GM19328 (cell line): ENCODE measurements around the gene GRM7.

ENCODE experiments used
- ATAC-seq: cut with Tn5 transposase; IDR thresholded peaks from one replicate; pipeline ENCODE4 v1.9.1; 2021; ENCODE audit warnings: mild to moderate bottlenecking, moderate library complexity; ENCODE audit not compliant: unreplicated experiment

The GRM7 gene

DNA sequence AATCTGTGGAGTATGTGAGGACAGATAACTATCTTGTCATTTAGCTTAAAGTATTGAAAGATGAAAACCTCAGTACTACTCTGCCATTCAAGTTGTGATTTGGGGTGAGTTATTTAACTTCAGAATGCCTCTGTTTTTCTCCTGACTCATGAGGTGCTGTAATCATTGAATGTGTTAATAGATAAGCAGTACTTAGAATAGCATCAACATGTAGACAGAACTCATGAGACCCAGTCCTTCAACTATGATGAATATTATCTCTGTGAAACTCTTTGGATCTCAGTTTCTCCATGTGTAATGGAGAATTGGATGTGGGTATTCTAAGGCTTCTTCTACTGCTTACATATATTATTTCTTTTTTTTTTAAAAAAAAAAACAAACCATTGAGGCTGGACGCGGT, 431.4 kb downstream of the GRM7 start:
- no peak for ATAC-seq

DNA sequence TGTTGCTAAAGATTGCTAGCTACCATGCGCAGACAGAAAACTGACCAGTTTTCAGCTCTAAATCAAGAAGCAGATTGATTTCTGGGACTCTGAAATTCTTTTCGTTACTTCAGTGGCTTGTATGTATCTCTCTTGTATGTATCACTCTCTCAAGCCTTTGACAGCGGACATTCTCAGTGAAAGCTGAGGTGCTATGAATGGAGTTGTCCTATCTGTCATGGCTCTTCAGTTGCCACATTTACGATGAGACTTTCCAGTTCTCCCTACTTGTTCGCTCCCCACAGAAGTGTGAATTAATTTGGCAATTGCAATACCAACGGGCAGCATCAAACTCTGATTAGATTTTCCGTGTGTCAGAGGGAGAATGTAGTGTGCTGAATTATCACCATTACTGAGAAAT, 432.4 kb downstream of the GRM7 start:
- ATAC-seq, result no peak

DNA sequence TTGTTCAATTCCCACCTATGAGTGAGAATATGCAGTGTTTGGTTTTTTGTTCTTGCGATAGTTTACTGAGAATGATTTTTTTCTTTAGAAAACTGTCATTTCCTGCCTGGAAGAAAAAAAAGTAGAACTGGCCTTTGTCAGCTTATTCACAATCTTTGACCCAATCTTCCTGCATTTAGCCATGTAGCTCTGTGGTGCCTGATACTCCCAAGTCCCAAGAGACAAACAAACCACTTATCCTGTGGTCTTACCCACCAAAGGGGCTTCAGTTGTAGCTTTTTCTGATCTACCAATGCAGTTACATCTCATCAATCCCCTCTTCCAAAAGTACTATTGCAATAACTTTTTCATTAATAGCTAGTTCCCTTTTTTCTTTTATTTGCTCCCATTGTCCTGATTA, 444.6 kb downstream of the GRM7 start:
- no peak for ATAC-seq

DNA sequence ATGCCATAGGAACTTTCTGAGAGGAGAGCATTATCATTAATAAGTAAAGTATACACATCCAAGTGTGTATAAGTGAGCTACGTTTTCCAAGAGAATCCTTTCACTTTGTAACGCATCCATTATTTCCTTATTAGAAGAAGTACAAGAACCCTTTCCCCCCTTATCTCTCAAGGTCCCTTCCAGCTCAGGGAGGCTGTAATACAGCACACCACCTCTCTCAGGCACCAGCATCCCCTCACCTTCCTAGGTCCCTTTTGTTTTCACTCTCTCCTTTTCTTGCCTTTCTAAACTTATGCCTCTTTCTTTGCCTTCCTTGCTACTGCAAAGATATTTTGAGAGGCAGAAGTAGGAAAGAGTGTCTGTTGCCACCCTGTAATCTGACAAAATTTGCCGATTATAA, 446.0 kb downstream of the GRM7 start:
- ATAC-seq, result no peak

DNA sequence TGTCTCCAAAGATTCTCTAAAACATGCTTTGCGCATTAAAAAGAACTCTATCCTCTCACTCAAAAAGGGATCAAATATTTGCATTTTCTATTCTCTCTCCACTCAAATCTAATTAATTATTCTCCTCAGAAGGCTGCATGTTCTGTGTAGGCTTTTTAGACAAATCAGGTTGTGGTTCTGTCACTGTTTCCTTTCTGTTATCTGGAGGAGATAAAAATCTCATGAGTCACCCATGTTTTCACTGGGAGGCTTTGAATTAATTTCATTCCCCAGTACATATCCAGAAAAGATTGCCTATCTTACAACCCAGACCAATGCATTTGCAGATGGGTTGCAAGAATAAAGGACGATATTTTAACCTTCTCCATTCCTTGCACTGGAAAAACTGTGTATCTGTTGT, 446.5 kb downstream of the GRM7 start:
- no peak for ATAC-seq

DNA sequence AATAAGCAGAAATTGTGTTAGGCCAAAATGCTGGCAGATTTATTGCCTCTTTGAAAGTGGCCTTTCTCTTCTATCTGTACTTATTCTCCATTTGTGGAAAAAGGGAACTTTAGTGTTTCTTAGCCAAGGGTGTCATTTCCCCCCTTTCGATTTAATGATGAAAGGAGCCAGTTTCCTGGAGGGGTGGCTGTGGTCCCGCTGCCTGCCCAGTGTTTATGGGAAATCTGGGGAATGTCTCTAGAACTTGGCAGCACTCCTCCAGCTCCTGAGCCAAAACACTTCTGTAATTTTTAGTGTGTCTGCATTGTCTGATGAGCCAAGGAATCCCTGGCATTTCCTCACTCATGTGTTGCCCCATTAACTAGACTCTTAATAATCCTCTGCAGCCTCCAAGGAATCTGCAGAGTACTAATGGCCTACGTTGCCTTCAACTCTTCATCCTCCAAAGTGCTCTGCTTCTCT, 448.8 kb downstream of the GRM7 start:
- ATAC-seq, result no peak

DNA sequence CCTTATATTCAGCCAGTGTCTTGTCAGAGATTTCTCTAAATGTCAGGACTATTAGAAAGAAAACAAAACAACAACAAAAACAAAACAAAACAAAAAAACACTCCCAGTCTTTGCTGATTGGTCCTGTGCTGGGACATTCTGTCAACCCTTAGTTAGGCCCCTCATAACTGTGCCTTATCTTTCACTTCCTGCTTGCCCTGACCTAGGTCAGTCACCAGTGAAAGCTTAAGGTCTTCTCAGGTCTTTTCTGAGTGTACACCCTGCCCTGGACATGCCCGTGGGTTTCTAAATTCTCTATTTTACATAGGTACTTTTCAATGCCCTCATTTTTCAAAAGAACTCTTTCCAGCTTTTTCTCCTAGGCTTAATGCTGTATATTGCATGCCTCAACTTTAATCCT, 454.1 kb downstream of the GRM7 start:
- no peak for ATAC-seq

DNA sequence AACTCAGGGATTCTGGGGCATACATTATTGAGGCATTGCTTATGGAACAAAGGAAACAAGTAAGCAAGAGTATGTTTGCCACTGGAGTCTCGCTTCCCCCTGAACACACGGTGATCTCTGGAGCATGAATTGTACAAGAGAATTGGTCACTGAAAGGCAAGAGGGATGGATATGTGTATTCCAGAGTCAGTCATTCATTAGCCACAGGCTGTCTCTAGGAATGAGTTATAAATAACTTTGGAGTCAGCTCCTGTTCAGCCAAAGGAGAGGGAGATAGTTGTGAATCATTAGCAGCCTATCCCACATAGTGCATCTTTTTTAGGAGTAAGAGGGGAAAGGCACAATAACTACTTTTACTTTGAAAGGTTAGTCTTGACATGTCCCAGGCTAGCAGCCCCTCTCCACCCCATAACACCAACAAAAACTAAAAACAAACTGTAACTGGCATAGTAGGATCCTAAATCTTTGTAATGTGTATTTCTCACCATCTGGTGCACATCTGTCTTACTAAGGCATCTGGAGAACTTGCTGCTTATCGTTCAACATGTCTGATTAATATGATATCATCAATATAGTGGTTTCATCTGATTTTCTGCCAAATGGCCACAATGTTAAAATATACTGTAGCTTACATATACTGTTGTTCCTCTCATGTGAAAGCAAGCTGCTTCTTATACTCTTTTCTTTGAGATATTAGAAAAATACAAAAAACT, 462.2 kb downstream of the GRM7 start:
- no peak for ATAC-seq

DNA sequence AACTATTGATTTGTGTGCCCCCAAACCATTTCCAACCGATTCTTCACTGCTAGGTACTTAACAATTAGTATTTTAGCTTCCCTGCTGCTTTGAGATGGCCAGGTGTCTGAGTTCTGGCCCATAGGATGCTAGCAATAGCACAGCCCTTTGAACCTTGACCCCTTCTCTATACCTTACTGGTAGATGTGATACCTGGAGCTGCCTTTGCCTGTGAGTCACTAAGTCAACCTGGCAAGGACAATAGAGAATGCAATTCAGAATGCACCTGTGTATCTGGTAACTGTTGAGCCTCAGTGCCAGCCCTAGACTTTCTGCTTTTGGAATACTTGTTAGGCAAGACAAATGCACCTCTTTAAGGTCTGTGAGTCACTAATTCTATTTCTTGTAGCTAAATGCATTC, 467.4 kb downstream of the GRM7 start:
- ATAC-seq, result no peak

DNA sequence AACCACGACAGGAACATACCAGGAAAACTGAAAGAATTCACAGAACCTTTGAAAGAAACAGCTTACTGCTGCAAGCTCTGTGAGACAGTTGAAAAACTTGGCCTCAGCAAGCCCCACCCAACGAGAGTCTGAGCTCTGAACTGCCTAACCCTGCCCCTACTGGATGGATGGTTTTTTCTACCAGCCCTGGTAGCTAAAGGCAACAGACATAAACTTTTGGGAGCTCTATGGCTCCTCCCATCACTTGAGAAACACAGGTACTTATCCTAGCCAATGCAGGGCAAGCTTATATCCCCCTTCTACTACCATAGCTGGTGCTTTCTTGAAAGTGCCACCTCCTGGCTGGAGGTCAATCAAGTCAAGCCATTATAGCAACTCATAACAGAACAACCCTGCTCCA, 471.8 kb downstream of the GRM7 start:
- ATAC-seq, result no peak

DNA sequence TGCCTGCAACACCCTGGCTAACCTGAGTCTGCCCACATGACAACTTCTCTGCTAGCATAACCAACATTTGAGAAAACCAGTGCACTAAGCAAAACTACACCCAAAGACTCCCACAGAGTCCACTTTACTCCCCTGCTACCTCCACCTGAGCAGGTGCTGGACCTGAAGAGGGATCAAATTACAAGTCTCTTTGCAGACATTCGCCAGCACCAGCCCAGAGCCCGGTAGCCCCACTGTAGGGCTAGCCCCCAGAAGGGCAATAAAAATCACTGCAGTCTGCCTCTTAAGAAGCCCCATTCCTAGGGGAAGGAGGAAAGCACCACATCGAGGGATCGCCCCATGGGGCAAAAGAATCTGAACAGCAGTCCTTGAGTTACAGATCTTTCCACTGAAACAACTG, 472.2 kb downstream of the GRM7 start:
- ATAC-seq, result no peak

DNA sequence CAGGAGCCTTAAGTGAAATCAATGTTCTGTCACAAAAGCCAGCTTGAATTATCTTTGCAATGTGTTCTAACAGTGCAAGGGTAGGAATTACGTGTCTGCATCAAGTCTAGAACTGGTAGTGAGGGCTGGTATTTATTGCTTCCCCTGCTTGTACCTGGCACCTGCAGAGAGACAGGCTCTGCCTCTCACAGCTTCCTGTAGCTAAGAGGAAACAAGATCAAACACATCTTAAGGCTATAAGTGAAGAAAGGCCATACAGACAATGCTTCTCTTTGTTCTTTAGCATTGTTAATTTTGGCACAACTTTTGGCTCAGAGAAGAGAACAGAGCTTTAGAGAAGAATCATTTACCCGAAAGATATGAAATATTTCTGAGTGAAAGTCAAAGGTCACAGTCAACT, 479.9 kb downstream of the GRM7 start:
- ATAC-seq, result no peak

DNA sequence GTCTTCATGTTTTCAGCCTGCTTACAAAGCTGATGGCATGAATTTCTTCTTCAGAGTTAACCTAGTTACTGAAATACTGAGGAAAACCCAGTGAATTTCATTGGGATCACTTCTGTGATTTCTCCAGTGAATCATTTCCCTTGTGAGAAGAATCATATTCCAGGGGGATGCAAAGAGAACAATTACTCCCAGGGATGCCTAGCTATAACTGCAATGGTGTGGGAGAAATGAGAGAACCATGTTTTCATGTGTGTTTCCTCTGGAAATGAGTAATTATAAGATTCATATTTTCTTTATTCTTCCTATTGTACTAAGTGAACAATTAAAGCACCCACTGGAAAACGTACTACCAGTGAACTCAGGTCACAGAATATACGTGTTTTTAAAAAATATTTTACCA, 485.4 kb downstream of the GRM7 start:
- ATAC-seq, result no peak

DNA sequence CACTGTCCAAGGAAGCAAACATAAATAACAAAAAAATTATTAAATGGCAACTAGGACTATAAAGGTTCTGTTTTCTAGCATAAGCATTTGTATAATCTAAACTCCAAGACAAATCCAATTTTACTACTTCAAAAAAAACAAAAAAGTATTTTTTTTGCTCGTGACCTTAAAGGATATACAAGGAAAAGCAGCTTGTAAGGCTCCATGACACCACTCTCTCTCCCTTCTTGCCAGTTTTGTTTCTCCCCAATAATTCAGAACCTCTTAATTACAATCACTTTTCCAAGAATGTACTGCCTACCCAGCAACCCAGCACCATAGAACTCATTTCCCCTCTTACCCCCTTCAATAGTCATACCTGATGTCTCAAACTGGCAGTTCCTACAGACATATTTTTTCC, 496.2 kb downstream of the GRM7 start:
- ATAC-seq, result no peak

DNA sequence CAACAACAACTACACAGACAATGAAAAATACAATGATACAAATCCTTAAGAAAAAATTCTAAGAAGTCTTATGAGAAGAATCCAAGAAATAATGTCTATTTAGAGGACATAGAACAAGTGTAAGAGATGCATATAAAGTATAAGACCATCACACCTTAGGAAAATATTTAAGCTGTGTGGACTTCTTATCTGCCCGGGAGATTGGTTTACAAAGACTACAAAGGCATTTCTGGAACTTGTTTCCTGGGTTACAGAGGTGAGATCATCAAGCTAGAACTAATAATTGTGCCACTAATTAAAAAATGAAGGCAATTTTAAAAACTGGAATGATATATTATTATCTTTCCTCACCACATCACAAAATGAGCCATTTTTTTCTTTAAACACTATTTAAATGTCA, 507.1 kb downstream of the GRM7 start:
- ATAC-seq, result no peak

DNA sequence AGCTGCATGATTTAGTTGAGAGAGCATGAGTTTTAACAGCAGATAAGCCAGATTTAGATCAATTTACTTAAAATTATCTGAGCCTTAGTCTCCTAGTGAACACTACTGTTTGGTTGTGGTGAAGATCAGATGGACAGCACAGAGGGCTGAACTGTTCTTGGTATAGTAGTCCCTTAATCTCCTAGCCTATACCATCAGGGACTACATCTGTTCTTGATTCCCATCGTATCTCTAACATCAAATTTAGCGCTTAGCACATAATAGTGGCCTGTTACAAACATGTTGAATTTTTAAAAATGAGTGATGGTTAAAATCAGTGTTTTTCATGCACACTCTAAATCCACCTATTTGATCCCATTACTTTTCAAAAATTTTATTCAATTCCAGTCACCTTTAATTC, 507.7 kb downstream of the GRM7 start:
- ATAC-seq, result no peak

DNA sequence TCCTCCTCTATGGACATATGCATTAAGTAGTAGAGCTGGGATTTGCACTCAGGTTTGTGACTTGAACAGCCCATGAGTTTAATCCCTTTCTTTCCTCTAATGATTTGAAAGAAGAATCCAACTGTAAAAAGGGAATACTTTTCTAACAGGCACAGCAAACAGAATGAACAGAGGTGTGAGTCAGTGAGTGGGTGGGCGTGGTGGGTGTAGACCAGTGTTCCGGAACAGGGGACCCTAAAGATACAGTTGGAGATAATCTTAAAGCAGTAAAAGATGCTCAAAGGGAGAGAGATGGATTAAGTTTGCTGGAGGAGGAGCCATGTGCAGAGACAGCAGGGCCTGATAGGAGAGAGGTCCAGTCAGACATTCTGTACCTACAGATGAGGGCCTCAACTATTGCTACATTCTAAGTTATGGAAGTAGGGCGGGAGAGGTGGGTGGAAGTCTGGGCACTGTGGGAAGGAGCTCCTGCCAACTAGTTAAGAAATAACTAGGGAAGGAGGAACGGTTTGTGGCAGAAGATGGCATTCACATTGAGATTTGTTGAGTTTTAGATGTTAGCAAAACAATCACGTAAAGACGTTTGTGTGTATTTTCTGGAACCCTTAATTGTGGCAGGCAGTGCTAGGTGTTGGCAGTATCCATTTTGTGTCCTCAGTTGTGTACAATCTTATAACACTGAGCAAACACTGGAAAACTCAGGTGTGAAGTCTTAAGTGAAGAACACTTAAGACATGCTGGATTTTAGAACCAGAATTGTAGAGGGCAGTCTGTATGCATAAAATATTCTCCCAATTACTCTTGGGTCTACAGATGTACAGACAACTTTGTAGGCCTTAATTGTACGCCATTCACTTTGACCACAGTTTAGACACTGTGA, 511.0 kb downstream of the GRM7 start:
- ATAC-seq, result no peak

DNA sequence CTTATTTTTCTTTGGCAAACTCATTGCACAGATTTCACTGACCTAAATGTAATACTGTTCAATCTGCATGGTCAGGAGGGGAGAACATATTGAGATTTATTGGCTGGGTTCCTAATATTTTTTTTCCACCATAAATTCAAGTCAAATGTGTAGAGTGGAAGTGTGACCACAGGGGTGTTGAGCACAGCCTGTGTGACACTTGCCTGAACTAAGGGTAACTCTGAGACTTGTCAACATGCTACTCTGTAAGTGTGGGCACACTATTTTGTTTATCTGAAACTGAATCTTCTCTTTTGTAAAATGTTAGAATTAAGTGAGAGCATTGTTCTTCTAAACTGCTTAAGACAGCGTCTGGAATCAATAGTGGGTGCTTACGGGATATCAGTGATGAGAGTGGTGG, 516.2 kb downstream of the GRM7 start:
- ATAC-seq, result no peak

DNA sequence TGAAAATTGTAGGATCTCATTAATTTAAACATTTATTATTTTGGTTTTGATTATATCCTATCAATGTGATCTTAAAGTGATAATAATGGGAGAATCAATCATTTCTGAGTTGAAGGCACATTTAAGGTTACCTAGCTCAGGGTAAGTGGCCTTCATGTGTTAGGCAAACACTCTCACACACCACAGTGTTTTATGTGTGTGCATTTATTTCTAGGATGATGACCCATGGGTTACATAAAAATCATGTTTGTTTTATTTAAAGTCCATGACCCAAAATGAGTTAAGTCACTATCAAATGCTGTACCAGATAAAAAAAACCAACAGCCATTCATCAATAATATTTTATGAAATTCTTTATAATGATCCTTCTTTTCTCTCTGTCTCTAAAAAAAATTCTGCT, 520.8 kb downstream of the GRM7 start:
- ATAC-seq, result no peak

DNA sequence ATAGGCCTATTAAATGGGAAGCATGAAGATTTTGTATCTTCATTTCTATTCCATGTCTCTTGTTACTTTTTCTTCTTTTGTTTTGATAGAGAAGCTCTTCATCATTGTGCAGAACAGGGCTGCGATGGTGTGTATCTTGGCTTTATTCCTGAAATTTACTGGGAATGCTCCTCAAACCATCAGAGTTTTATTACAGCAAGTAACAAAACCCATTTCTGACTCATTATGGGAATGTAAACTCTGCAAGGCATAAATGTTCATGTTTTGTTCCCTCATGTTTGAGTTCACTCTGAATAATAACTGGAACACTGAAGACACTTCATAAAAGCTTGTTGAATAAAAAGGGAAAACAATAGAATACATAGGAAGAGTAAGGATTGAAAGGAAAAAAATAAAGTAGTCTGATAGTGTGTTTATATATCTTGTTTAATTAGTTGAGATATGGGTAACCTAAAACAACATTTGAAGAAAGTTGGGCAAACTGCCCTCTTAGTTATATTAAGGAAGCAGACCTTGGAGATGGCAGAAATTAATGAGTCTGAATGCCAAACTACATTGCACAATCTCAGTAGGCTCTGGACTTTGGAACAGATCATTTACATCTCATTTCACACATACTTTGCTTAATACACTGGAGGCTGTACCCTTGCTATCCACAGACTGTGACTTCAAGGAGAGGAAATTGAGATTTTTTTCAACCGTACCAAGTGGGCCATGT, 521.5 kb downstream of the GRM7 start:
- ATAC-seq, result no peak

DNA sequence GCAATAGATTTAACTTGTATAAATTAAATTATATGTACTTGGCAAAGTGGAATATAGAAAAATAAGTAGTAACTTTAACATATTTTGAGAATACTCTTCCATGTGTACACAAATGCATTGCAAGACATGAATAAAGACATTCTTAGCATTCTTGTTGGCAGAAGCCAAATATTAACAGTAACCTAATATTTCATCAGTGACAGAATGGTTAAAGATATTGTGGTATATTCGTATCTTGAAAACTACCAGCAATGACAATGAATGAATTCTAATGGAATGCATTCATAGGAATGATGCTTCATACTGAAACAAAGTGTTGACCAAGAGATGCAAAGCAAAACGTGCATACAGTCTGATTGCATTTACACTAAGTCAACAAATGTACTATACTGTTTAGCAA, 524.7 kb downstream of the GRM7 start:
- no peak for ATAC-seq

DNA sequence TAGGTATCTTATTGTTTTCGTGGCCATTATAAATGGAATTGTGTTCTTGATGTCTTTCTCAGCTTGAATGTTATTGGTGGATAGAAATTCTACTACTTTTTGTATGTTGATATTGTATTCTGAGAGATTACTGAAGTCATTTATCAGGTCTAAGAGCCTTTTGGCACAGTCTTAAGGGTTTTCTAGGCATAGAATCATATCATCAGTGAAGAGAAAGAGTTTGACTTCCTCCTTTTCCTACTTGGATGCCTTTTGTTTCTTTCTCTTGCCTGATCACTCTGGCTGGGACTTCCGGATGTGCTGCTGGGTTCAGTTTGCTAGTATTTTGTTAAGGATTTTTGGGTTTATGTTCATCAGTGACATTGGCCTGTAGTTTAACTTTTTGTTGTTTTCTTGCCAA, 527.1 kb downstream of the GRM7 start:
- no peak for ATAC-seq
